Measurements from ENCODE around the gene SNX6. TPM values are rescaled to one million over a fixed set of nuclear protein-coding genes. Genes with fewer than 3 reads are reported as not detected.
"Not testable (repeated sequence)": the region's sequence is repeated elsewhere in the genome, so short reads cannot be mapped to it uniquely, and the experiment has no call there.

Gene SNX6
- total RNA-seq, 4 donors from 2014 or later: 60.8 to 118 (median 80.5) TPM

DNA sequence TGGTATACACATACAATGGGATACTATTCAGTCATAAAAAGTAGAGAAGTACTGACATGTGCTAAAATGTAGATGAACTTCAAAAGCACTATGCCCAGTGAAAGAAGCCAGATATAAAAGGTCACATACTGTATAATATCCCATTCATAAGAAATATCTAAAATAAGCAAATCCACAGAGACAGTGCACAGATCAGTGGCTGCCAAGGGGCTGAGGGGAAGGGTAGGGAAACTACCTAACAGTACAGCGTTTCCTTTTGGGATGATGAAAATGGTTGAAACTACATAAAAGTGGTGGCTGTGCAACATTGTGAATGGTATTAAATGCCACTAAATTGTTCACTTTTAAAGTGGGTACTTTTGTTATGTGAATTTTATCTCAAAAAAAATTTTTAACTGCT, 102.4 kb downstream of the SNX6 start:
- Histone ChIP-seq H3K4me3 (no peak overlapping the region), H3K4me1 (no peaks in the 10 kb centered on the region), H3K9me3 (no peaks in the 10 kb centered on the region), H3K36me3 (peaks cover 4 to 98% (median 63%) of the 10 kb centered on the region in 3 donors), H3K27ac (no peak overlapping the region), H3K27me3 (no peaks in the 10 kb centered on the region)
- 68 to 83% methylated on average over 1 of the region's 1 CpG for WGBS, 2 donors
- no peak for DNase-seq (ENCODE audit: low spot score in 2 of 2)
- TF ChIP-seq POLR2A (IDR thresholded peaks at IDR 0.05): no peak

DNA sequence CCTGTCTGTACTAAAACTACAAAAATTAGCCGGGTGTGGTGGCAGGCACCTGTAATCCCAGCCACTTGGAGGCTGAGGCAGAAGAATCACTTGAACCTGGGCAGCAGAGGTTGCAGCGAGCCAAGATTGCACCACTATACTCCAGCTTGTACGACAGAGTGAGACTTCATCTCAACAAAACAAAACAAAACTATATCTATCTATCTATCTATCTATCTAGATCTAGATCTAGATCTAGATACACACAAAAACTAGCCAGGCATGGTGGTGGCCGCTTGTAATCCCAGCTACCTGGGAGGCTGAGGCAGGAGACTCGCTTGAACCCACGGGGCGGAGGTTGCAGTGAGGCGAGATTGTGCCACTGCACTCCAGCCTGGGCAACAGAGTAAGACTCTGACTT, 105.7 kb downstream of the SNX6 start:
- H3K27ac ChIP-seq; H3K27me3 ChIP-seq; H3K4me1 ChIP-seq; H3K4me3 ChIP-seq; H3K9me3 ChIP-seq; DNase-seq (ENCODE audit: low spot score in 2 of 2): not testable (repeated sequence)
- 94 to 97% methylated on average over 8 of the region's 8 CpGs for WGBS, 2 donors
- peaks cover 11 to 98% (median 61%) of the 10 kb centered on the region in 3 donors for H3K36me3 ChIP-seq

DNA sequence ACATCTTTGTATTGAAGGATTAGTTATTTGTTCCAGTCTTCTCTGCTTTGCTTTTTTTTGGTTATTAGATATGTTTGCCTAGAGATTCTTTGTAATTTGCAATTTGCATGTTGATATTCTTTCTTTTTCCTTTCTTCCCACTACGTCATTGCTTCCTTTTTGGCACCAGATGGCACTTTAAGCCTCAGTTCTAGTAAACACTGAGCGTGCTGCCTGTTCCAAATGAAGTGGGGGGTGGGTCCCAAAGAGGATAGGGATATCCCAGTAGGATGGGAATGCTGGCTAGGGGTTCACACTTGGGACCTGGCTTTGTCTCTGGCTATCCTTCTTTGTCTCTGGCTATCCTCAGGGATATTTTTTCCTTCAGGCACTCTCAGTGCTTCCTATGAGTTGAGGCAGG, 107.5 kb downstream of the SNX6 start:
- TF ChIP-seq, protein P1, sequence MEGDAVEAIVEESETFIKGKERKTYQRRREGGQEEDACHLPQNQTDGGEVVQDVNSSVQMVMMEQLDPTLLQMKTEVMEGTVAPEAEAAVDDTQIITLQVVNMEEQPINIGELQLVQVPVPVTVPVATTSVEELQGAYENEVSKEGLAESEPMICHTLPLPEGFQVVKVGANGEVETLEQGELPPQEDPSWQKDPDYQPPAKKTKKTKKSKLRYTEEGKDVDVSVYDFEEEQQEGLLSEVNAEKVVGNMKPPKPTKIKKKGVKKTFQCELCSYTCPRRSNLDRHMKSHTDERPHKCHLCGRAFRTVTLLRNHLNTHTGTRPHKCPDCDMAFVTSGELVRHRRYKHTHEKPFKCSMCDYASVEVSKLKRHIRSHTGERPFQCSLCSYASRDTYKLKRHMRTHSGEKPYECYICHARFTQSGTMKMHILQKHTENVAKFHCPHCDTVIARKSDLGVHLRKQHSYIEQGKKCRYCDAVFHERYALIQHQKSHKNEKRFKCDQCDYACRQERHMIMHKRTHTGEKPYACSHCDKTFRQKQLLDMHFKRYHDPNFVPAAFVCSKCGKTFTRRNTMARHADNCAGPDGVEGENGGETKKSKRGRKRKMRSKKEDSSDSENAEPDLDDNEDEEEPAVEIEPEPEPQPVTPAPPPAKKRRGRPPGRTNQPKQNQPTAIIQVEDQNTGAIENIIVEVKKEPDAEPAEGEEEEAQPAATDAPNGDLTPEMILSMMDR (IDR thresholded peaks at IDR 0.05): no peak
- TF ChIP-seq EP300 (IDR thresholded peaks at IDR 0.05) (no peak), POLR2A (IDR thresholded peaks at IDR 0.05) (no peak)
- no peak overlapping the region for H3K27ac ChIP-seq
- no peak overlapping the region for H3K4me3 ChIP-seq
- peaks cover 11 to 100% (median 52%) of the 10 kb centered on the region in 3 donors for H3K36me3 ChIP-seq
- no peaks in the 10 kb centered on the region for H3K27me3 ChIP-seq
- H3K4me1 ChIP-seq: no peaks in the 10 kb centered on the region
- DNase-seq (ENCODE audit: low spot score in 2 of 2): no peak
- no peaks in the 10 kb centered on the region for H3K9me3 ChIP-seq
- WGBS, 2 donors: 86 to 88% methylated on average over 2 of the region's 2 CpGs

DNA sequence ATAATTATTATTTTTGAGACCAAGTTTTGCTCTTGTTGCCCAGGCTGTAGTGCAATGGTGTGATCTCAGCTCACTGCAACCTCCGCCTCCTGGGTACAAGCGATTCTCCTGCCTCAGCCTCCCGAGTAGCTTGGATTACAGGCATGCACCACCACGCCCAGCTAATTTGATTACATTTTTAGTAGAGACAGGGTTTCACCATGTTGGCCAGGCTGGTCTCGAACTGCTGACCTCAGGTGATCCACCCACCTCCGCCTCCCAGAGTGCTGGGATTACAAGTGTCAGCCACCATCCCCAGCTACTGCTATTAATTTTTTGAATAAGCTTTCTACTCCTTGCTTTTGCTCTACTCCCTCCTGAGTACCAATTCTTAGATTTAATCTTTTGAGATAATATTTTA, 108.9 kb downstream of the SNX6 start:
- not testable (repeated sequence) for H3K9me3 ChIP-seq; H3K4me1 ChIP-seq; H3K27me3 ChIP-seq; H3K4me3 ChIP-seq; DNase-seq (ENCODE audit: low spot score in 2 of 2); H3K27ac ChIP-seq
- peaks cover 11 to 100% (median 38%) of the 10 kb centered on the region in 3 donors for H3K36me3 ChIP-seq
- WGBS, 2 donors: 98% methylated on average over 6 of the region's 6 CpGs

DNA sequence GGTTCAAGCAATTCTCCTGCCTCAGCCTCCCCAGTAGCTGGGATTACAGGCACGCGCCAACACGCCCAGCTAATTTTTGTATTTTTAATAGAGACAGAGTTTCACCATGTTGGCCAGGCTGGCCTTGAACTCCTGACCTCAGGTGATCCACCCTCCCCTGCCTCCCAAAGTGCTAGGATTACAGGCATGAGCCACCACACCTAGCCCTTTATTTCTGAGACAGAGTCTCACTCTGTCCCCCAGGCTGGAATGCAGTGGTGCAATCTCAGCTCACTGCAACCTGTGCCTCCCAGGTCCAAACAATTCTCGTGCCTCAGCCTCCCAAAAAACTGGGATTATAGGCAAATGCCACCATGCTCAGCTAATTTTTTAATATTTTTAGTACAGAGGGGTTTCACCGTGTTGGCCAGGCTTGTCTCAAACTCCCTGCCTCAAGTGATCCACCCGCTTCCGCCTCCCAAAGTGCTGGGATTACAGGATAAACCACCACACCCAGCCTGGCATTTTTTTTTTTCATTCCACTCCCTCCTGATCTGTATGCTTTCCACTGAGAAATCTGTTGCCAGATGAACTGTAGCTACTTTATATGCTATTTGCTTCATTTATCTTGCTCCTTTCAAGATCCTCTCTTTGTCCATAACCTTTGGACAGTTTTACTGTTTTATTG, 109.5 kb downstream of the SNX6 start:
- H3K4me1 ChIP-seq; H3K9me3 ChIP-seq; DNase-seq (ENCODE audit: low spot score in 2 of 2); H3K27me3 ChIP-seq; H3K4me3 ChIP-seq: not testable (repeated sequence)
- 96% methylated on average over 7 of the region's 7 CpGs for WGBS, 2 donors
- peaks cover 11 to 100% (median 32%) of the 10 kb centered on the region in 3 donors for H3K36me3 ChIP-seq
- H3K27ac ChIP-seq: peak overlapping the region in 1 of 4 donors; percentile 35

Small RNAs within 50 kb of the gene (small RNA-seq; reads per million reads assigned to genes)
- gene RNU1-27P: not detected
- gene RNU1-28P: not detected
- not detected for gene RNU6-1261P

Other genes starting within 250 kb of the SNX6 start
- gene SPTSSA, start 167.9 kb downstream of the SNX6 start, total RNA-seq: 10 to 100 TPM; 13.7 to 28.8 (median 19.6) TPM
- gene EAPP, start 90.4 kb downstream of the SNX6 start, total RNA-seq: 10 to 100 TPM; 28.8 to 52.4 (median 37.3) TPM
- gene CFL2, start 84.4 kb upstream of the SNX6 start, total RNA-seq: 10 to 100 TPM; 36.6 to 99.6 (median 82.3) TPM
- 10 to 100 TPM; 26.0 to 32.6 (median 31.0) TPM for gene BAZ1A, start 245.2 kb upstream of the SNX6 start, total RNA-seq

Measured in tibial nerve (tissue), 4 donors.